DOHH2 (cell line): ENCODE results near the gene FILIP1L.
A peak's percentile ranks its signal among the peaks of the same experiment; 100 is the strongest.

Experiments used
- H3F3A ChIP-seq: fragments of 200-600 bp; sonication (generic), shearing (Covaris generic); 2 replicates; pipeline ENCODE4 v1.6.0; 2016; ENCODE audit warnings: antibody characterized with exemption, mild to moderate bottlenecking; ENCODE audit not compliant: control insufficient read depth, insufficient read depth
- H3K27ac ChIP-seq: fragments of 200-600 bp; sonication (generic); 2 replicates; pipeline ENCODE4 v1.5.1; 2014; ENCODE audit warnings: low read depth, mild to moderate bottlenecking, low read length, moderate library complexity
- H3K27me3 ChIP-seq: fragments of 200-600 bp; sonication (generic); 2 replicates; pipeline ENCODE4 v1.6.1; 2014; ENCODE audit warnings: mild to moderate bottlenecking, low read length, mixed read lengths; ENCODE audit not compliant: control insufficient read depth
- H3K36me3 ChIP-seq: fragments of 200-600 bp; sonication (generic); 2 replicates; pipeline ENCODE4 v1.6.1; 2014; ENCODE audit warnings: mild to moderate bottlenecking, low read length, moderate library complexity, mixed read lengths; ENCODE audit not compliant: control insufficient read depth
- H3K4me1 ChIP-seq: fragments of 200-600 bp; sonication (generic); 2 replicates; pipeline ENCODE4 v1.6.1; 2014; ENCODE audit warnings: mild to moderate bottlenecking, low read length, mixed read lengths; ENCODE audit not compliant: control insufficient read depth
- H3K4me2 ChIP-seq: fragments of 200-600 bp; sonication (generic); 2 replicates; pipeline ENCODE4 v1.6.0; 2014; ENCODE audit warnings: mild to moderate bottlenecking, low read length, moderate library complexity
- H3K4me3 ChIP-seq: fragments of 200-600 bp; sonication (generic); 2 replicates; pipeline ENCODE4 v1.5.1; 2014; ENCODE audit warnings: mild to moderate bottlenecking, low read length, mixed read lengths
- H3K79me2 ChIP-seq: fragments of 200-600 bp; sonication (generic); 2 replicates; pipeline ENCODE4 v1.6.1; 2014; ENCODE audit warnings: mild to moderate bottlenecking, low read length, mixed read lengths; ENCODE audit not compliant: control insufficient read depth
- H3K9me2 ChIP-seq: fragments of 200-600 bp; sonication (generic); replicated peaks from 2 replicates; pipeline ENCODE4 v1.6.1; 2014; ENCODE audit warnings: mild to moderate bottlenecking, low read length, mixed read lengths; ENCODE audit not compliant: control insufficient read depth
- H3K9me3 ChIP-seq: fragments of 200-600 bp; sonication (generic); 2 replicates; pipeline ENCODE4 v1.6.1; 2014; ENCODE audit warnings: antibody characterized with exemption, low read length, mixed read lengths; ENCODE audit not compliant: control insufficient read depth, insufficient read depth
- H4K20me1 ChIP-seq: fragments of 200-600 bp; sonication (generic); 2 replicates; pipeline ENCODE4 v1.6.0; 2014; ENCODE audit warnings: low read depth, mild to moderate bottlenecking, antibody characterized with exemption, low read length, moderate library complexity; ENCODE audit not compliant: control insufficient read depth, insufficient read depth
- EZH2phosphoT487 ChIP-seq: fragments of 200-600 bp; sonication (generic); IDR thresholded peaks from 2 replicates; pipeline ENCODE4 v1.6.1; 2017; ENCODE audit warnings: borderline replicate concordance, mild to moderate bottlenecking, antibody characterized with exemption, low read length, moderate library complexity, mixed read lengths
- TF ChIP-seq, protein P1 (sequence below): fragments of 200-600 bp; sonication (generic); IDR thresholded peaks from one replicate; pipeline ENCODE4 v1.5.1; 2014; ENCODE audit warnings: antibody characterized with exemption, mild to moderate bottlenecking, low read depth, low read length; ENCODE audit not compliant: poor library complexity, severe bottlenecking

FILIP1L gene

DNA sequence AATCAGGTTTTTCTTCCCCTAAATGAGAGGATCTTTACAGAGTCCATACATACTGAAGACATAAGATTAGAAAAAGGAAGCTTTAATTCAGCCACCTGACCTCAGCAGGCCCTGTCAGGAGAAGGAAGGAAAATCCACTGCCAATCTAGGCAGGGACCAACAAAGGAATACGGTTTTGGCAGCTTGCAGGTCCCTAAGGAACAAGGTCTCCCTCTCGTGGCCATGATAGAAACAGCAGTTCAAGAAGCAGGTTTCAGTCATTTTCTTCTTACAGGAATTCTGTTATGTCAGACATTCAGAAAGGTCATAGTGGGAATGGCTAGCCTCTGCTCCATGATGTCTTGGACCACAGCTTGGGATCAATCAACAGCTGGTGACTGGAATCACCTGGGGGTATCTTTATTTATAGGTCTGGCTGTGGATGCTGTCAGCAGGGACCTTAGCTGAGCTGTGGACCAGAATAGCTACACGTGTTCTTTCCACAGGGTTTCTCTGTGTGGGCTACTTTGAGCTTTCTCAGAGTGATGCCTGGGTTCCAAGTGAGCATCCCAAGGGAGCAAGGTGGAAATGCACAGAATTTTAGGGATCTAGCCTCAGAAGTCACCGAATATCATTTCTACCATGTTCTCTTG lies 306.0 kb downstream of the FILIP1L start:
- TF ChIP-seq, protein P1, sequence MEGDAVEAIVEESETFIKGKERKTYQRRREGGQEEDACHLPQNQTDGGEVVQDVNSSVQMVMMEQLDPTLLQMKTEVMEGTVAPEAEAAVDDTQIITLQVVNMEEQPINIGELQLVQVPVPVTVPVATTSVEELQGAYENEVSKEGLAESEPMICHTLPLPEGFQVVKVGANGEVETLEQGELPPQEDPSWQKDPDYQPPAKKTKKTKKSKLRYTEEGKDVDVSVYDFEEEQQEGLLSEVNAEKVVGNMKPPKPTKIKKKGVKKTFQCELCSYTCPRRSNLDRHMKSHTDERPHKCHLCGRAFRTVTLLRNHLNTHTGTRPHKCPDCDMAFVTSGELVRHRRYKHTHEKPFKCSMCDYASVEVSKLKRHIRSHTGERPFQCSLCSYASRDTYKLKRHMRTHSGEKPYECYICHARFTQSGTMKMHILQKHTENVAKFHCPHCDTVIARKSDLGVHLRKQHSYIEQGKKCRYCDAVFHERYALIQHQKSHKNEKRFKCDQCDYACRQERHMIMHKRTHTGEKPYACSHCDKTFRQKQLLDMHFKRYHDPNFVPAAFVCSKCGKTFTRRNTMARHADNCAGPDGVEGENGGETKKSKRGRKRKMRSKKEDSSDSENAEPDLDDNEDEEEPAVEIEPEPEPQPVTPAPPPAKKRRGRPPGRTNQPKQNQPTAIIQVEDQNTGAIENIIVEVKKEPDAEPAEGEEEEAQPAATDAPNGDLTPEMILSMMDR, result peak; percentile 86
- TF ChIP-seq EZH2phosphoT487, result no peak
- no peaks in the 10 kb centered on the region for H3K9me2 ChIP-seq
- peaks cover 3% of the 10 kb centered on the region; the same call in 1 of the 2 replicates for H3K36me3 ChIP-seq

DNA sequence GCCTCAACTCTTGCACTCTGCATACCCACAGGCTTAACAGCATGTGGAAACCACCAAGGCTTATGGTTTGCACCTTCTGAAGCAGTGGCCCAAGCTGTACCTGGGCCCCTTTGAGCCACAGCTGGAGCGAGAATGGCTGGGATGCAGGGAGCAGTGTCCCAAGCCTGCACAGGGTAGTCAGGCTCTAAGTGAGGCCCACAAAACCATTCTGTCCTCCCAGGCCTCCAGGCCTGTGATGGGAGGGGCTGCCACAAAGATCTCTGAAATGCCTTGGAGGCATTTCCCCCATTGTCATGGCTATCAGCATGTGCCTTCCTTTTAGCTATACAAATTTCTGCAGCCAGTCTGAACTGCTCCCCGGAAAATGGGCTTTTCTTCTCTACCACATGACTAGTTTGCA lies 309.1 kb downstream of the FILIP1L start:
- H4K20me1 ChIP-seq, result no peaks in the 10 kb centered on the region
- H3K9me2 ChIP-seq, result no peaks in the 10 kb centered on the region
- peaks cover 3% of the 10 kb centered on the region; the same call in 1 of the 2 replicates for H3K36me3 ChIP-seq
- H3K4me3 ChIP-seq, result no peak overlapping the region
- no peak overlapping the region for H3K4me2 ChIP-seq
- peaks cover 2% of the 10 kb centered on the region; the same call in 1 of the 2 replicates for H3K79me2 ChIP-seq
- TF ChIP-seq, protein P1, result no peak
- H3K9me3 ChIP-seq, result peaks cover 25% of the 10 kb centered on the region
- H3K27ac ChIP-seq, result no peak overlapping the region
- H3K27me3 ChIP-seq, result no peaks in the 10 kb centered on the region
- no peaks in the 10 kb centered on the region for H3F3A ChIP-seq
- no peaks in the 10 kb centered on the region for H3K4me1 ChIP-seq

More for the DNA sequence above, 306.0 kb downstream of the FILIP1L start:
- Histone ChIP-seq H3K9me3 (peaks cover 25% of the 10 kb centered on the region), H3K27me3 (no peaks in the 10 kb centered on the region), H3K27ac (no peak overlapping the region), H3K4me2 (no peak overlapping the region), H3F3A (no peaks in the 10 kb centered on the region), H3K79me2 (peaks cover 2% of the 10 kb centered on the region; the same call in 1 of the 2 replicates), H3K4me1 (no peaks in the 10 kb centered on the region), H4K20me1 (no peaks in the 10 kb centered on the region), H3K4me3 (no peak overlapping the region)

DNA sequence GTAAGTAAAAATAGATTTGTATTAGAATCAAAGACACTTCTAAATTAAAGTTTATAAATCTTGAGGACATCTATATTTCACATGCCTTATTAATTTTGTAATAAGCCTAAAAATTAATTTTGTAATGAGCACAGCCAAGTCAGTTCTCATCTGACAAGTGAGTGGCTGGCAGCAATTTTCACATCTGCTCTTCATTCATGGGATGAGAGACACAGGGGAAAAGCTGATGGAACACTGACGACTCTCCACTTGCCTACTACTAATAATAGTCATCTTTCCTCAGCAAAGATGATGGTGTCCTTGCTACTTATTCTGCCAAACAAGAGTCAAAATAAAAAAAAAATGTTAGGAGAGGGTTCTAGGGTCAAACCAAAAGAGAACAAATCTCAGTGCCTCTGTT lies 311.0 kb downstream of the FILIP1L start:
- peaks cover 25% of the 10 kb centered on the region for H3K9me3 ChIP-seq
- no peaks in the 10 kb centered on the region for H3K9me2 ChIP-seq
- H3K4me2 ChIP-seq, result no peak overlapping the region
- H3K4me3 ChIP-seq, result no peak overlapping the region
- no peaks in the 10 kb centered on the region for H3F3A ChIP-seq
- no peaks in the 10 kb centered on the region for H3K27me3 ChIP-seq
- H3K4me1 ChIP-seq, result no peaks in the 10 kb centered on the region
- no peak overlapping the region for H3K27ac ChIP-seq
- H4K20me1 ChIP-seq, result no peaks in the 10 kb centered on the region
- peaks cover 2% of the 10 kb centered on the region; the same call in 1 of the 2 replicates for H3K79me2 ChIP-seq
- H3K36me3 ChIP-seq, result peaks cover 3% of the 10 kb centered on the region; the same call in 1 of the 2 replicates
- TF ChIP-seq EZH2phosphoT487, result no peak
- TF ChIP-seq, protein P1, result no peak
